HG03135 (cell line): Measurements from ENCODE around the gene PRORP.
"Not testable (repeated sequence)": the region's sequence is repeated elsewhere in the genome, so short reads cannot be mapped to it uniquely, and the experiment has no call there.

Source experiments
- ATAC-seq: cut with Tn5 transposase; IDR thresholded peaks from one replicate; pipeline ENCODE4 v1.9.1; 2021; ENCODE audit warnings: mild to moderate bottlenecking, moderate library complexity; ENCODE audit not compliant: unreplicated experiment

The PRORP gene

GRCh38 chr14:35134329-35135123, 12.2 kb downstream of the PRORP start:
- ATAC-seq, result no peak

- no peak for ATAC-seq
These were observed 16.2 kb downstream of the PRORP start for GRCh38 chr14:35138585-35138984.

GRCh38 chr14:35140718-35141581, 18.6 kb downstream of the PRORP start:
- no peak for ATAC-seq

GRCh38 chr14:35144029-35144428, 21.7 kb downstream of the PRORP start:
- no peak for ATAC-seq

- ATAC-seq, result no peak
These were observed 24.4 kb downstream of the PRORP start for GRCh38 chr14:35146711-35147149.

GRCh38 chr14:35147186-35147585, 24.8 kb downstream of the PRORP start:
- no peak for ATAC-seq

GRCh38 chr14:35147711-35148110, 25.4 kb downstream of the PRORP start:
- no peak for ATAC-seq

GRCh38 chr14:35149239-35149638, 26.9 kb downstream of the PRORP start:
- no peak for ATAC-seq

- ATAC-seq, result not testable (repeated sequence)
These were observed 30.2 kb downstream of the PRORP start for GRCh38 chr14:35152531-35152930.

- ATAC-seq, result no peak
These were observed 31.7 kb downstream of the PRORP start for GRCh38 chr14:35154016-35154415.

GRCh38 chr14:35155962-35156361, 33.6 kb downstream of the PRORP start:
- ATAC-seq, result no peak

- no peak for ATAC-seq
These were observed 36.1 kb downstream of the PRORP start for GRCh38 chr14:35158491-35158890.

- no peak for ATAC-seq
These were observed 36.8 kb downstream of the PRORP start for GRCh38 chr14:35158951-35159653.

- ATAC-seq, result no peak
These were observed 37.5 kb downstream of the PRORP start for GRCh38 chr14:35159742-35160409.

- ATAC-seq, result no peak
These were observed 38.9 kb downstream of the PRORP start for GRCh38 chr14:35161231-35161630.

- ATAC-seq, result no peak
These were observed 41.0 kb downstream of the PRORP start for GRCh38 chr14:35163384-35163783.

GRCh38 chr14:35164849-35165248, 42.5 kb downstream of the PRORP start:
- ATAC-seq, result no peak

- no peak for ATAC-seq
These were observed 45.1 kb downstream of the PRORP start for GRCh38 chr14:35167496-35167895.
